WTC11 (cell line): ENCODE measurements around the gene PROC.

ENCODE experiments used
- ATF6 ChIP-seq: sonication (generic); formaldehyde crosslinking; IDR thresholded peaks from 2 replicates; pipeline ENCODE4 v1.8.1; 2023; ENCODE audit warnings: mild to moderate bottlenecking, missing genetic modification reagents
- CTCF ChIP-seq: fragments of 200-600 bp; IDR thresholded peaks from 2 replicates; pipeline ENCODE4 v1.8.0; 2022; ENCODE audit warnings: antibody characterized with exemption
- HMGXB4 ChIP-seq: sonication (generic); formaldehyde crosslinking; IDR thresholded peaks from 2 replicates; pipeline ENCODE4 v1.8.1; 2023; ENCODE audit warnings: mild to moderate bottlenecking, moderate library complexity, missing genetic modification reagents

GRCh38 chr2:127453013-127453391, 34.8 kb downstream of the PROC start:
- TF ChIP-seq CTCF (no peak), HMGXB4 (CRISPR knock-in tag) (no peak), ATF6 (no peak)
